AG04450 (cell line): ENCODE measurements around the gene MED26. TPM values are rescaled to one million over a fixed set of nuclear protein-coding genes. Genes with fewer than 3 reads are reported as not detected.
"Not testable (repeated sequence)": the region's sequence is repeated elsewhere in the genome, so short reads cannot be mapped to it uniquely, and the experiment has no call there.

Experiments
- CTCF ChIA-PET: fragments of 300-600, 350-600 bp; formaldehyde crosslinking; extraction: SDS; loops from one replicate; lab custom pipeline; 2022; ENCODE audit warnings: antibody characterized with exemption, inconsistent platforms; lab: Charles Lee
- POLR2A ChIA-PET: fragments of 350-600 bp; formaldehyde crosslinking; extraction: SDS; loops from one replicate; lab custom pipeline; 2021; ENCODE audit warnings: antibody characterized with exemption, inconsistent platforms; lab: Yijun Ruan, JAX
- DNase-seq: peaks from one replicate; pipeline ENCODE4 v3.0.0-alpha.2; 2011; ENCODE audit warnings: low read depth, low spot score
- H3K27ac ChIP-seq: one replicate; pipeline ENCODE4 v1.5.1; 2012; ENCODE audit warnings: low read depth, low read length, control low read depth
- H3K27me3 ChIP-seq: one replicate; pipeline ENCODE4 v1.6.0; 2012; ENCODE audit warnings: low read length; ENCODE audit not compliant: control insufficient read depth, insufficient read depth
- H3K4me3 ChIP-seq: 2 replicates; pipeline ENCODE4 v1.5.1; 2011; ENCODE audit warnings: mild to moderate bottlenecking, low read depth, low read length, control low read depth
- H3K9me3 ChIP-seq: 2 replicates; pipeline ENCODE4 v1.5.1; 2012; ENCODE audit warnings: low read length; ENCODE audit not compliant: control insufficient read depth, insufficient read depth
- polyA plus RNA-seq: library from polyadenylated mRNA; depleted of rRNA; stranded (reverse); fragments of >200 nt; gene quantifications from 2 replicates; pipeline ENCODE4 v1.2.3, GENCODE V29; 2011
- TF ChIP-seq, protein P1 (sequence below): IDR thresholded peaks from 2 replicates; pipeline ENCODE4 v1.5.1; 2011; ENCODE audit warnings: low read depth, low read length, control low read depth, inconsistent platforms

MED26 gene
- polyA plus RNA-seq, 1 experiment: 3.0 TPM

DNA sequence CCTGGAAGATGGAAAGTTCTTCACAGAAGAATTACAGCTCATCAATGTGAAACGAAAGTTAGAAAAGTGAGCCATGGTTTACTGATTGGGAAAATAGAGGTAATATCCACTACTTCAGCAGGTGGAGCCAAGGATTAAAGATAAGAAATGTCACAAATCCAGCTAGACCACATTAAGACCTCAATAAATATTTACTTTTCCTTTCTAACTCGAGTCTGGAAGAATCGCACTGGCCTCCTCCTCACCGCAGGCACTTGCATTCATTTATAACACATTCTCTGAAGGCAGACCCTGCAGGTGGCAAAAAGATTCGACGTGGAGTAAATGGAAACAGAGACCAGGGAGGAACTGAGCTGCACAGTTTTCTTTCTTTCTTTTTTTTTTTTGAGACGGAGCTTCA is 63.2 kb downstream of the MED26 start:
- Histone ChIP-seq H3K4me3 (no peak overlapping the region), H3K27ac (no peak overlapping the region), H3K27me3 (no peaks in the 10 kb centered on the region), H3K9me3 (no peaks in the 10 kb centered on the region)
- ChIA-PET POLR2A (no interaction called here), CTCF (no interaction called here)
- TF ChIP-seq, protein P1, sequence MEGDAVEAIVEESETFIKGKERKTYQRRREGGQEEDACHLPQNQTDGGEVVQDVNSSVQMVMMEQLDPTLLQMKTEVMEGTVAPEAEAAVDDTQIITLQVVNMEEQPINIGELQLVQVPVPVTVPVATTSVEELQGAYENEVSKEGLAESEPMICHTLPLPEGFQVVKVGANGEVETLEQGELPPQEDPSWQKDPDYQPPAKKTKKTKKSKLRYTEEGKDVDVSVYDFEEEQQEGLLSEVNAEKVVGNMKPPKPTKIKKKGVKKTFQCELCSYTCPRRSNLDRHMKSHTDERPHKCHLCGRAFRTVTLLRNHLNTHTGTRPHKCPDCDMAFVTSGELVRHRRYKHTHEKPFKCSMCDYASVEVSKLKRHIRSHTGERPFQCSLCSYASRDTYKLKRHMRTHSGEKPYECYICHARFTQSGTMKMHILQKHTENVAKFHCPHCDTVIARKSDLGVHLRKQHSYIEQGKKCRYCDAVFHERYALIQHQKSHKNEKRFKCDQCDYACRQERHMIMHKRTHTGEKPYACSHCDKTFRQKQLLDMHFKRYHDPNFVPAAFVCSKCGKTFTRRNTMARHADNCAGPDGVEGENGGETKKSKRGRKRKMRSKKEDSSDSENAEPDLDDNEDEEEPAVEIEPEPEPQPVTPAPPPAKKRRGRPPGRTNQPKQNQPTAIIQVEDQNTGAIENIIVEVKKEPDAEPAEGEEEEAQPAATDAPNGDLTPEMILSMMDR: no peak
- no peak for DNase-seq

DNA sequence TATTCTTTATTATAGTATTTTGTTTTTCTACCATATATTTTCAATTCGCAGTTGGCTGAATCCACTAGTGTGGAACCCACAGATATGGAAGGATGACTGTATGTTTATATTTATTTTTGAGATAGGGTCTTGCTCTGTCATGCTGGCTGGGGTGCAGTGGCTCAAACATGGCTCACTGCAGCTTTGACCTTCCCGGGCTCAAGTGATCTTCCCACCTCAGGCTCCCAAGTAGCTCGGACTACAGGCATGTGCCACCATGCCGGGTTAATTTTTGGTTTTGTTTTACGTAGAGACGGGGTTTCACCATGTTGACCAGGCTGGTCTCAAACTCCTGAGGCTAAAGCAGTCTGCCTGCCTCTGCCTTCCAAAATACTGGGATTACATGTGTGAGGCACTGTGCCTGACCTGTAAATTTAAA is 65.4 kb downstream of the MED26 start:
- CTCF ChIA-PET: no interaction called here
- H3K9me3 ChIP-seq: no peaks in the 10 kb centered on the region
- H3K4me3 ChIP-seq: no peak overlapping the region
- POLR2A ChIA-PET: no interaction called here
- no peak overlapping the region for H3K27ac ChIP-seq
- DNase-seq: no peak
- TF ChIP-seq, protein P1: no peak
- no peaks in the 10 kb centered on the region for H3K27me3 ChIP-seq

DNA sequence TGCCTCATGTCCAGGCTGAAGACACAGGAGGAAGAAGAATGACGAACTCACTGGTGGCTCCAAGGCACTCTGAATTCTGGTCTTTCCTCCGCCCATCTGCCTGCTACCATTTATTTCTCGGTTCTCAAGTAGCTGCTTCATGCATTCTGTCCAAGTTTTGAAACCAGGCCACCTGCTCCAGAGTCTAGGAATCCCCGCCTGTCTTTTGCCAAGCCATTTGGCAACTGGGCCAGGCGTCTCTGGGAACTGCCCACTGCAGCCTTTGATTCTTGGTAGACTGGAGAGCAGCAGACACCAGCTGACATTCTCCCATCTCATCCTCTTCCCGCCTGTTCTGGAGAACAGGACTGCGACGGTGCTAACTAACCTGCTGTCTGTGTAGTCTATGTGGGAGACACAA is 66.6 kb downstream of the MED26 start:
- H3K9me3 ChIP-seq: no peaks in the 10 kb centered on the region
- POLR2A ChIA-PET: no interaction called here
- DNase-seq: no peak
- CTCF ChIA-PET: no interaction called here
- TF ChIP-seq, protein P1: no peak
- H3K4me3 ChIP-seq: no peak overlapping the region
- H3K27ac ChIP-seq: no peak overlapping the region
- no peaks in the 10 kb centered on the region for H3K27me3 ChIP-seq

DNA sequence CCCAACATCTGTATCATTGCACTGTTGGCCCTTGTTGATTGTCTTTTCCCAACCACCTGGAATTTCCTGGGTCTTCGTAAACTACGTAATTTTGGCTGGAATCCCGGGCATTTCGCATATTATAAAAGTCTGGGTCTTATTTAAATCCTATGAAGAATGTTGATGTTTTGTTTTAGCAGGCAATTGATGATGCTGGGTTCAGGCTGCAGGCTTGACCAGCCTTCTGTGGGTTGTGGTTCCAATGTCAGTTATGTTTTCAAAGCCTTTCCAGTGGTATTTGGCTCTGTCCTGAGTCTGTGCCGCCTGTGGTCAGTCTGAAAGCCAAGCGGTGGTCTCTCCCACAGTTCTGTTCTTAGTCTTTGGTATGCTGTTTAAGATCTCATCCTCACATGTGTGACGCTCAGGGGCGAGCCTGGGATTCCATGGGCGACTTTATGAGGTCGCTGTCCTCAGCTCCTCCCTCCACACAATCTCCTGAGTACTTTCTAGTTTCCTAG is 68.2 kb downstream of the MED26 start:
- no peaks in the 10 kb centered on the region for H3K27me3 ChIP-seq
- H3K4me3 ChIP-seq: no peak overlapping the region
- no peaks in the 10 kb centered on the region for H3K9me3 ChIP-seq
- ChIA-PET POLR2A (no interaction called here), CTCF (no interaction called here)
- DNase-seq: no peak
- no peak overlapping the region for H3K27ac ChIP-seq
- TF ChIP-seq, protein P1: no peak

DNA sequence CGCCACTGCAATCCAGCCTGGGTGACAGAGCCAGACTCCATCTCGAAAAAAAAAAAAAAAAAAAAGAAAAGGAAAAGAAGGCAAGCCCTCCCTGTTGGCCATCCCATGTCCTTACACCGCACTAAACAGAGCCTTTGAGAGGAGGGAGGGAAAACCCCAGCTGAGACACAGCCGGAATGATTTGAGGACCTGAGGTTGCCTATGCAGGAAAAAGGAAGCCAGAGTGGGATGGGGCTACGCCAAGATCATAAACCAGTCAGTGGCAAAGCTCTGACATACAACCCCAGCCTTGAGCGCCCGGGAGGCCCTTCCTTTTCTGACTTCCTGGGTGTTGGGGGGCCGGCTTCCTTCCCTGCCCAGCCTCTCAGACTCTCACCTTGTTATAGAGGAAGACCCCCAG is 73.2 kb downstream of the MED26 start:
- no peak overlapping the region for H3K27ac ChIP-seq
- no peak overlapping the region for H3K4me3 ChIP-seq
- no peaks in the 10 kb centered on the region for H3K27me3 ChIP-seq
- H3K9me3 ChIP-seq: no peaks in the 10 kb centered on the region
- ChIA-PET CTCF (no interaction called here), POLR2A (no interaction called here)
- DNase-seq: no peak
- TF ChIP-seq, protein P1: no peak

DNA sequence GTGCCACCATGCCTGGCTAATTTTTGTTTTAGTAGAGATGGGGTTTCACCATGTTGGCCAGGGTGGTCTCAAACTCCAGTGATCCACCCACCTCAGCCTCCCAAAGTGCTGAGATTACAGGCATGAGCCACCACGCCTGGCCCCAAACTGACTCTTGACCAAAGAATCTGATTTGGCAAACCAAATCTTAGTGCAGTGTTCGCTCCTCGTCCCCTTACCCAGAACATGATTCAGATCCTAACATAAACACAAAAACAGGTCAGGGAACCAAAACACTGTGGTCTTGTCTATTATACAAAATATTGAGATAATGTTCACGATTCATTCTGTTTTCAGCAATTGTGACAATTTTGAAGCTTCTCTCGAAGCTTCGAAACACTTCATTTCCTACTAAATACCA is 76.1 kb downstream of the MED26 start:
- POLR2A ChIA-PET, H3K27ac ChIP-seq, H3K9me3 ChIP-seq, H3K4me3 ChIP-seq, DNase-seq, H3K27me3 ChIP-seq, CTCF ChIA-PET: not testable (repeated sequence)
